Caco-2 (cell line): Measurements from ENCODE around the gene CROCC2. TPM values are rescaled to one million over a fixed set of nuclear protein-coding genes. Genes with fewer than 3 reads are reported as not detected.

Source experiments
- BruUV-seq: library from RNA; stranded (reverse); fragments of 400-500 nt; replicated peaks from 2 replicates; lab custom pipeline; 2021; lab: Mats Ljungman, UMichigan
- CTCF ChIA-PET: fragments of 300-600 bp; sonication (Branson Sonifier 250); formaldehyde crosslinking; loops from one replicate; lab custom pipeline; 2022; ENCODE audit warnings: antibody characterized with exemption; lab: Charles Lee
- POLR2A ChIA-PET: fragments of 300-600 bp; sonication (Branson Sonifier 250); formaldehyde crosslinking; loops from one replicate; lab custom pipeline; 2022; ENCODE audit warnings: antibody characterized with exemption; lab: Charles Lee
- DNase-seq, 2 experiments: peaks; one replicate each; pipeline versions ENCODE4 v3.0.0 to v3.0.0-alpha.2; 2020 to 2022
- H3K27me3 ChIP-seq: replicated peaks from 2 replicates; pipeline ENCODE4 v1.6.0; 2011; ENCODE audit warnings: low read length; ENCODE audit not compliant: control insufficient read depth, insufficient read depth
- H3K36me3 ChIP-seq: 2 replicates; pipeline ENCODE4 v1.5.1; 2011; ENCODE audit warnings: low read length; ENCODE audit not compliant: control insufficient read depth, insufficient read depth
- H3K4me1 ChIP-seq: fragments of 250-450 bp; sonication (Bioruptor Pico); 2 replicates; pipeline ENCODE4 v1.5.1; 2020; ENCODE audit warnings: mild to moderate bottlenecking
- H3K4me3 ChIP-seq: 2 replicates; pipeline ENCODE4 v1.5.1; 2011; ENCODE audit warnings: low read depth, mild to moderate bottlenecking, control low read depth, low read length
- H3K9me3 ChIP-seq: fragments of 250-450 bp; sonication (Bioruptor Pico); 2 replicates; pipeline ENCODE4 v1.5.1; 2020; ENCODE audit warnings: mild to moderate bottlenecking, moderate library complexity
- H3K27ac Mint-ChIP-seq: one replicate; pipeline ENCODE4 v1.8.0; 2022; ENCODE audit warnings: mixed read lengths; ENCODE audit not compliant: unreplicated experiment
- H3K27me3 Mint-ChIP-seq: one replicate; pipeline ENCODE4 v1.8.0; 2022; ENCODE audit warnings: mixed read lengths; ENCODE audit not compliant: insufficient read depth, unreplicated experiment
- H3K36me3 Mint-ChIP-seq: one replicate; pipeline ENCODE4 v1.8.0; 2022; ENCODE audit warnings: mild to moderate bottlenecking, mixed read lengths; ENCODE audit not compliant: insufficient read depth, unreplicated experiment
- H3K4me1 Mint-ChIP-seq: one replicate; pipeline ENCODE4 v1.8.0; 2022; ENCODE audit warnings: low read depth, mixed read lengths; ENCODE audit not compliant: unreplicated experiment
- H3K4me3 Mint-ChIP-seq: one replicate; pipeline ENCODE4 v1.8.0; 2022; ENCODE audit warnings: mild to moderate bottlenecking, moderate library complexity, mixed read lengths; ENCODE audit not compliant: unreplicated experiment
- H3K9me3 Mint-ChIP-seq: one replicate; pipeline ENCODE4 v1.8.0; 2022; ENCODE audit warnings: mixed read lengths; ENCODE audit not compliant: unreplicated experiment
- CTCF ChIP-seq, 2 experiments: fragments of 200-600 bp in 1 of 2; IDR thresholded peaks; 1 replicate in 1 of 2; 2 replicates in 1 of 2; pipeline versions ENCODE4 v1.5.1 to v1.8.0; 2011 to 2022; ENCODE audit warnings: antibody characterized with exemption in 1 of 2, control low read depth in 1 of 2, inconsistent platforms in 1 of 2, low read depth in 1 of 2, low read length in 1 of 2, mild to moderate bottlenecking in 1 of 2, moderate library complexity in 1 of 2; ENCODE audit not compliant: insufficient read depth in 1 of 2, severe bottlenecking in 1 of 2, unreplicated experiment in 1 of 2
- intact Hi-C: fragments of 100-400 bp; cut with micrococcal nuclease; formaldehyde crosslinking; loops from one replicate; pipeline ENCODE4 v1.10.0; 2022; ENCODE audit not compliant: unreplicated experiment
- total RNA-seq: library from RNA; stranded (reverse); gene quantifications from 2 replicates; pipeline ENCODE4 v1.2.3, GENCODE V29; 2022

Gene CROCC2
- total RNA-seq, 1 experiment from 2014 or later, result not detected

GRCh38 chr2:240869109-240869955 is 36.8 kb upstream of the CROCC2 start:
- ChIA-PET CTCF (no interaction called here), POLR2A (no interaction called here)
- H3K9me3 ChIP-seq, result no peaks in the 10 kb centered on the region
- DNase-seq, result no peak
- no peaks in the 10 kb centered on the region for H3K27me3 ChIP-seq
- H3K4me3 Mint-ChIP-seq, result no peak overlapping the region
- intact Hi-C loops, result no loop called here
- H3K36me3 Mint-ChIP-seq, result no peaks in the 10 kb centered on the region
- H3K27me3 Mint-ChIP-seq, result no peaks in the 10 kb centered on the region
- H3K4me1 Mint-ChIP-seq, result peaks cover 12% of the 10 kb centered on the region
- H3K4me3 ChIP-seq, result no peak overlapping the region
- H3K4me1 ChIP-seq, result peaks cover 11% of the 10 kb centered on the region
- no peaks in the 10 kb centered on the region for H3K36me3 ChIP-seq
- no peaks in the 10 kb centered on the region for H3K9me3 Mint-ChIP-seq
- BruUV-seq, result no TSS peak
- no peak overlapping the region for H3K27ac Mint-ChIP-seq
- no peak for TF ChIP-seq CTCF (IDR thresholded peaks at IDR 0.05; ENCODE audit: insufficient read depth in 1 of 2, low read depth in 1 of 2, low read length in 1 of 2, severe bottlenecking in 1 of 2, unreplicated experiment in 1 of 2)

GRCh38 chr2:240869956-240870875 is 35.9 kb upstream of the CROCC2 start:
- Mint-ChIP-seq H3K4me3 (no peak overlapping the region), H3K27ac (no peak overlapping the region)

More at GRCh38 chr2:240869956-240870875, 35.9 kb upstream of the CROCC2 start:
- no peaks in the 10 kb centered on the region for H3K36me3 Mint-ChIP-seq
- CTCF ChIA-PET, result interaction anchor here (0.5 kb wide), 1 partner anchor 1131 kb away, joined by 3 read pairs; no protein-coding TSS in a partner anchor
- TF ChIP-seq CTCF (IDR thresholded peaks at IDR 0.05; ENCODE audit: insufficient read depth in 1 of 2, low read depth in 1 of 2, low read length in 1 of 2, severe bottlenecking in 1 of 2, unreplicated experiment in 1 of 2), result no peak
- no peaks in the 10 kb centered on the region for H3K9me3 Mint-ChIP-seq
- H3K4me1 ChIP-seq, result peaks cover 19% of the 10 kb centered on the region
- no peaks in the 10 kb centered on the region for H3K27me3 Mint-ChIP-seq
- intact Hi-C loops, result no loop called here
- no peak for DNase-seq
- H3K4me1 Mint-ChIP-seq, result peaks cover 10% of the 10 kb centered on the region
- no peaks in the 10 kb centered on the region for H3K9me3 ChIP-seq
- H3K36me3 ChIP-seq, result no peaks in the 10 kb centered on the region
- H3K27me3 ChIP-seq, result no peaks in the 10 kb centered on the region
- no TSS peak for BruUV-seq
- H3K4me3 ChIP-seq, result no peak overlapping the region
- POLR2A ChIA-PET, result no interaction called here
